Colonic mucosa (tissue), 4 donors: ENCODE results near the gene SVIL. TPM values are rescaled to one million over a fixed set of nuclear protein-coding genes. Genes with fewer than 3 reads are reported as not detected.
"Not testable (repeated sequence)": the region's sequence is repeated elsewhere in the genome, so short reads cannot be mapped to it uniquely, and the experiment has no call there.

ENCODE experiments used
- DNase-seq: peaks from one replicate; pipeline ENCODE4 v3.0.0-alpha.2; 2020
- H3K27ac ChIP-seq: fragments of 200-600 bp; one replicate; pipeline ENCODE4 v1.8.0; 2021
- H3K27me3 ChIP-seq: fragments of 200-600 bp; one replicate; pipeline ENCODE4 v1.8.0; 2021
- H3K36me3 ChIP-seq: fragments of 200-600 bp; one replicate; pipeline ENCODE4 v1.8.0; 2021
- H3K4me1 ChIP-seq: fragments of 200-600 bp; one replicate; pipeline ENCODE4 v1.8.0; 2021; ENCODE audit warnings: mild to moderate bottlenecking
- H3K4me3 ChIP-seq: fragments of 200-600 bp; one replicate; pipeline ENCODE4 v1.8.0; 2021
- H3K9ac ChIP-seq, 2 donors: one replicate each; pipeline ENCODE4 v1.7.0; 2013; ENCODE audit warnings: control low read depth in 2 of 2, low read depth in 2 of 2, low read length in 2 of 2
- H3K9me3 ChIP-seq: fragments of 200-600 bp; one replicate; pipeline ENCODE4 v1.8.0; 2021
- intact Hi-C: fragments of 100-400 bp; cut with DNase I; formaldehyde crosslinking; loops from one replicate; pipeline ENCODE4 v1.14.1; 2022
- total RNA-seq, 2 donors: library from RNA; stranded (reverse); fragmentation: NEBNext Ultra II Directional in 1 of 2; extraction: Animal tissue kit (Norgen Biotek cat#: 25700) in 1 of 2; gene quantifications; one replicate each; pipeline ENCODE4 v1.2.1, GENCODE V29; 2021
- TF ChIP-seq, protein P1 (sequence below): fragments of 200-600 bp; IDR thresholded peaks from one replicate; pipeline ENCODE4 v1.8.0; 2022; ENCODE audit warnings: antibody characterized with exemption, mild to moderate bottlenecking
- donor health status: healthy.
- donor health status: DM: no; HTN: no; CAD: no.
- donor health status: DM: no; HTN: no; CAD: no.

The SVIL gene
- total RNA-seq, 2 donors from 2014 or later, result 62.6 to 132 TPM

DNA sequence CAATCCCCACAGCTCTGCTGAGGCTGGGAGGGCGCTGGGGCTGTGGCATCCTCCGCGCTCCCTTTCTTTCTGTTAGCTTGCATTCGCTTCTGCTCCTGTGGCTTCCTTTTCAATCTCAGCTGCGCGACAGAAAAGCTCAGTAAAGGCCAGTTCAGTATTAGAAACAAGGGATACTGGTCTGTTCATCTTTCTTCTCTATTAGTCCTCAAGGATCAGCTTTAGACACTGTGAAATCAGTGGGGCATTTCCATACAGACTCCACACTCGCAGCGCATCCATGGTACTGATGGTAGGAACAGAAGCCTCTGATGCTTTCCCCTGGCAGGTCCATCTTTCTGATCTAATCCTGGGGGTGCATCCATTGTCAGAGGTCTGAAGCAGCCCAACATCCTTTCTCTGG is 182.2 kb downstream of the SVIL start:
- no peak for DNase-seq
- intact Hi-C loops, result no loop called here
- Histone ChIP-seq H3K9ac (no peak overlapping the region), H3K27me3 (no peaks in the 10 kb centered on the region), H3K9me3 (no peaks in the 10 kb centered on the region), H3K27ac (no peak overlapping the region), H3K4me3 (no peak overlapping the region), H3K36me3 (no peaks in the 10 kb centered on the region), H3K4me1 (no peaks in the 10 kb centered on the region)
- TF ChIP-seq, protein P1, sequence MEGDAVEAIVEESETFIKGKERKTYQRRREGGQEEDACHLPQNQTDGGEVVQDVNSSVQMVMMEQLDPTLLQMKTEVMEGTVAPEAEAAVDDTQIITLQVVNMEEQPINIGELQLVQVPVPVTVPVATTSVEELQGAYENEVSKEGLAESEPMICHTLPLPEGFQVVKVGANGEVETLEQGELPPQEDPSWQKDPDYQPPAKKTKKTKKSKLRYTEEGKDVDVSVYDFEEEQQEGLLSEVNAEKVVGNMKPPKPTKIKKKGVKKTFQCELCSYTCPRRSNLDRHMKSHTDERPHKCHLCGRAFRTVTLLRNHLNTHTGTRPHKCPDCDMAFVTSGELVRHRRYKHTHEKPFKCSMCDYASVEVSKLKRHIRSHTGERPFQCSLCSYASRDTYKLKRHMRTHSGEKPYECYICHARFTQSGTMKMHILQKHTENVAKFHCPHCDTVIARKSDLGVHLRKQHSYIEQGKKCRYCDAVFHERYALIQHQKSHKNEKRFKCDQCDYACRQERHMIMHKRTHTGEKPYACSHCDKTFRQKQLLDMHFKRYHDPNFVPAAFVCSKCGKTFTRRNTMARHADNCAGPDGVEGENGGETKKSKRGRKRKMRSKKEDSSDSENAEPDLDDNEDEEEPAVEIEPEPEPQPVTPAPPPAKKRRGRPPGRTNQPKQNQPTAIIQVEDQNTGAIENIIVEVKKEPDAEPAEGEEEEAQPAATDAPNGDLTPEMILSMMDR, result no peak

DNA sequence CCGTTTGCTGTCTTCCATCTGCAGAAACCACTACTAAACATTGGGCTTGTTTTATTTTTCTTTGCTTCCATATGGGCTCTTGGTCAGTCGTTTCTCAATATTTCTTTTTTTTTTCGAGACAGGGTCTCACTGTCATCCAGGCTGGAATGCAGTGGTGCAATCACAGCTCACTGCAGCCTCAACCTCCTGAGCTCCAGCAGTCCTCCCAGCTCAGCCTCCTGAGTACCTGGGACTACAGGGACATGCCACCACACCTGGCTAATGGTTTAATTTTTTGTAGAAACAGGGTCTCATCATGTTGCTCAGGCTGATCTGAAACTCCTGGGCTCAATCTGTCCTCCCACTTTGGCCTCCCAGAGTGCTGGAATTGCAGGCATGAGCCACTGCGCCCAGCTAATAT is 182.8 kb downstream of the SVIL start:
- Histone ChIP-seq H3K4me1 (no peaks in the 10 kb centered on the region), H3K4me3 (no peak overlapping the region), H3K36me3 (no peaks in the 10 kb centered on the region), H3K9ac (no peak overlapping the region), H3K27me3 (no peaks in the 10 kb centered on the region), H3K27ac (no peak overlapping the region), H3K9me3 (no peaks in the 10 kb centered on the region)
- TF ChIP-seq, protein P1, result no peak
- intact Hi-C loops, result no loop called here
- DNase-seq, result no peak

DNA sequence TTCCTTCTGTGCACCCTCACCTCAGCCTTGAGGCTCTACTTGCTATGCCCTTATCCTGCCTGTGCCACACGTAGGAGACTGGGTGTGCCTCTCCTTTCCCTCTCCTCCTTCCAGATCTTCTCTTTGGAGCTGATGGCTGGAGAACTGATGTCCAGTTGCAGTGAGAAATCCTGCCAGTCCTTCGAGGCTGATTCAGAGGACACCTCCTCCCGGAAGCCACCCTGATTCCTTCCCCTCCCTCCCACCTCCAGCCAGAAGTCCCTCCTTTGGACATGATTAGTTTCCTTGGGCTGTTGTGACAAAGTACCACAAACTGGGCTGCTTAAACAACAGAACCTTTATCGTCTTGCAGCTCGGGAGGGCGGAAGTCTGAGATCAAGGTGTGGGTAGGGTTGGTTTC is 184.4 kb downstream of the SVIL start:
- Histone ChIP-seq H3K4me3 (no peak overlapping the region), H3K27me3 (no peaks in the 10 kb centered on the region)
- TF ChIP-seq, protein P1, result no peak

DNA sequence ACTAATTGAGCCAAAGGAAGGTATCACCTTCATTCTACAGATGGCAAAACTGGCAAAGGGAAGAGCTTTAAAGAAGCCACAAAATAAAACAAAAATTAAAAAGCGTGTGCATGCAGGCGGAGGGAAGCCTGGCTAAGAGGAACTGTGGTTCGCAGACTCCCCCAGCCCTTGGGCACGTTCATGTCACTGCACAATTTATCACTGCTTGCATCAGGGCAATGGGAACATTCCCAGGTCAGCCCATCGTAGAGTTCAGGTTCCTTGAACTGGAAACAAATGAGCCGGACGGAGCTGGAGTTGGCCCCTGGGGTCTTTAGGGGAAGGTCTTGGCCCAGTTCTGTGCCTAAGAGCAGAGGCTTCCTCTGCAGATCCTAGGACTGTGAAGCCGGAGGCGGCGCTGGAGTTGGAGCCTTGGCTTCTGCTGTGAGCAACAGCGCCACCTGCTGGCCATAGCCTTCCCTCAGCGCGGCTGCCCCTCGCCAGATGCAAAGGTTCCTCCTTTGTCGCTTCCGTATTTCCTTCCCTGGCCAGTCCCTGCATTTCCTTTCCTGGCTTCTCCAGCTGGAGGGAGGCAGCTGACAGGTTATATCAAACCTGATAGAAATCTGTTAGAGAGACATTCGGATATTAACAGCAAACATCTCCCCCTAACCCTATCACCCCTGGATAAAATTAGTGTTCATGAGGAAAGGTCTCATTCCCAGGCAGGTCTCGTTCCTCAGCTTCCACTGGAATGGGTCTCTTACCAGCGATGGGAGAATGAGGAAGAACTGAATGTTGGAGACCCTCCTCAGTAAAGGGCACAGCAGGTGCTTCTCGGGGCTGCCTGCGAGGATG is 185.8 kb downstream of the SVIL start:
- intact Hi-C loops, H3K9ac ChIP-seq, H3K9me3 ChIP-seq, H3K4me1 ChIP-seq, H3K36me3 ChIP-seq, H3K27me3 ChIP-seq, H3K4me3 ChIP-seq, H3K27ac ChIP-seq: not testable (repeated sequence)
- TF ChIP-seq, protein P1, result peak; percentile 79
- peak; percentile 86 for DNase-seq

More for the DNA sequence above, 184.4 kb downstream of the SVIL start:
- Histone ChIP-seq H3K9ac (no peak overlapping the region), H3K4me1 (no peaks in the 10 kb centered on the region), H3K36me3 (no peaks in the 10 kb centered on the region), H3K9me3 (no peaks in the 10 kb centered on the region), H3K27ac (no peak overlapping the region)
- intact Hi-C loops, result no loop called here
- DNase-seq, result no peak

DNA sequence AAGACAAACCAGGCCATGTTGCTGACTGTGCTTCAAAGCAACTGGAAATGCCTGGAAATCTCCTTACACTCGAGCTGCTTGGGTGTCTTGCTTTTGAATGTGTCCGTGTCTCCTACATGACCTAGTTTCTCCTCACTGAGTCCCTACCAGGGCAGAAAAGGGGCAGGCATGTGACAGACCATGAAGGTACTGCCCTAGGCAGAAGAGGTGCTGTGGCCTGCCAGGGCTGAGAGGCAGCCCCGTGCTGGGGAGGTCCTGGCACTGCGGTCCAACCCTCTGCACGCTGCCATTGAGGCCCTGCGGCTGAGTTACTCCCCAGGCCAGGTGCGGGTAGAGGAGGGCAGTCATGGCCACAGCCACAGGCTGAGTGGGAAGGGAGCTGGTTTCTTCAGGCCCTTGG is 186.6 kb downstream of the SVIL start:
- no peaks in the 10 kb centered on the region for H3K36me3 ChIP-seq
- no peak for DNase-seq
- H3K9ac ChIP-seq, result no peak overlapping the region
- H3K27me3 ChIP-seq, result no peaks in the 10 kb centered on the region
- TF ChIP-seq, protein P1, result no peak
- H3K27ac ChIP-seq, result no peak overlapping the region
- H3K4me3 ChIP-seq, result no peak overlapping the region
- H3K9me3 ChIP-seq, result no peaks in the 10 kb centered on the region
- intact Hi-C loops, result no loop called here
- H3K4me1 ChIP-seq, result no peaks in the 10 kb centered on the region
